EL (cell line): ENCODE measurements around the gene PEPD.

Source experiments
- DNase-seq: peaks from one replicate; pipeline ENCODE4 v3.0.0-alpha.2; 2016

PEPD gene

DNA sequence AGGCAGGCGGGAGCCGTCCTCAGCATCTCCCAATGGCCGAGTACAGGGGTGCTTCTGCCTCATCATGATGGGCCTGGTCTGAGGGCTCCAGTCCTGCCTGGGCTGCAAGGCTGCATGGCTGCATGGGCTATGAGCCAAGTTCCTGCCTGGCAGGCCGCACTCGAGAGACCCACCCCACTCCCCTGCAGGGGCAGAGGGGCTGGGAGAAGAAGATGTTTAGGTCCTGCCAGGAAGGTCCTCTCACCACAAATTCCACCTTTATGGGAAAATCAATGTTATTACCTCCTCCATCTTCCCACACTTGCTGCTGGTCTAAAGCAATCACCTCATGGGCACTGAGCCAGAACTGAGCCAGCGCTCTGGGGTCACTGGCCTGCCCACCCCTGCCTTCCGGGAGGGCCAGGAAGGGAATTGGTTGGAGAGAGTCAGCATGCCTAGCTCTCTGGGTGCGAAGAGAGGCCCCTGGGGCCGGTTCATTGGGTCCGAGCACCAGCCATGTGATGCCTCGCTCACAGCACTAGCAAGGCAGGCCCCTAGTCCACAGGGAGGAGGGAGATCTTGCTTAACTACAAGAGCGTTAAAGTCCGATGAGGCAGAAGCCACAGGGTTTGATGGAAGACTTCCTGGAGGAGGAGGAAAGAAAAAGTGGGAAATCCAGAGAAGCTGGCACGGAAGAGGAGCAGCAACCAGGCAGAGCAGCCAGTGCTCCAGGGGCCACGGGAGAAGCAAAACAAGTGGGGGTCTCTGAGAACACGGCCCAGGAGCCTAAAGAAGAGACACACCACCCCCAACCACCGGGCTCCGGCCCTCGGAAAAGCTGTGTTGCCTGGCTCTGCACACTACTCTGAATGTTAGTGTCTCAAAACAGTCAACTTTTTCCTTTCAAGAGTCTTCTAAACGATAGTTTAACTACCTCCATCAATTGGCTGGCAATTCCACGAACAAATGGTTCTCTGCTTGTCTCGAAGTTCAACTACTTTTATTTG is 84.9 kb downstream of the PEPD start:
- DNase-seq, result no peak

DNA sequence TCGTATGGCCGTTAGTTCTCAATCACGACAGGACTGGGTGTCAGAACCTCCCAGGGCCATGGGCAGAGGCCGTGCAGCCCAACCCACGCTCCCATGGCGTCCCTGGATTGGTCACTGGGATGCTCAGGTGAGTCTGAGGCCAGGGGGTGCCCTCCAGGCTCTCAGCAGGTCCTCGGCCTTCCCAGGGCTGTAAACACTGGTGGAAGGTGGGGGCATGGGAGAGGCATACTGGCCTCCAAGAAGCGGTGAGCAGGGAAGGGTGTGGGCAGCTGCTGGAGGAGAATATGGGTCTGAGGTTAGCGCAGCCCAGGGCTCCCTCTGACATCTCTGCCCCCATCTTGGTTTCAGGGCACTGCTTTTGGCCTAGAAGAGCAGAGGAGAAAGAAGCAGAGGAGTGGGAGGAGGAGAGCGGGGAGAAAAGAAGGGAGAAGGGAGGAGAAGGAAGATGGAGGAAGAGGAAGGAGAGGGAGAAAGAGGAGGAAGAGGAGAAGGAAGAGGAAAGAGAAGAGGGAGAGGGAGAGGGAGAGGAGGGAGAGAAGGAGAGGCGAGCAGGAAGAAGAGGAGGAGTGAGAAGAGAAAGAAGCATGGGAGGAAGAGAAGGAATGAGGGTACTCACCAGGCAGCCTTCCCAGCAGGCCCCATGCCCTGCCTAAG is 85.8 kb downstream of the PEPD start:
- no peak for DNase-seq

DNA sequence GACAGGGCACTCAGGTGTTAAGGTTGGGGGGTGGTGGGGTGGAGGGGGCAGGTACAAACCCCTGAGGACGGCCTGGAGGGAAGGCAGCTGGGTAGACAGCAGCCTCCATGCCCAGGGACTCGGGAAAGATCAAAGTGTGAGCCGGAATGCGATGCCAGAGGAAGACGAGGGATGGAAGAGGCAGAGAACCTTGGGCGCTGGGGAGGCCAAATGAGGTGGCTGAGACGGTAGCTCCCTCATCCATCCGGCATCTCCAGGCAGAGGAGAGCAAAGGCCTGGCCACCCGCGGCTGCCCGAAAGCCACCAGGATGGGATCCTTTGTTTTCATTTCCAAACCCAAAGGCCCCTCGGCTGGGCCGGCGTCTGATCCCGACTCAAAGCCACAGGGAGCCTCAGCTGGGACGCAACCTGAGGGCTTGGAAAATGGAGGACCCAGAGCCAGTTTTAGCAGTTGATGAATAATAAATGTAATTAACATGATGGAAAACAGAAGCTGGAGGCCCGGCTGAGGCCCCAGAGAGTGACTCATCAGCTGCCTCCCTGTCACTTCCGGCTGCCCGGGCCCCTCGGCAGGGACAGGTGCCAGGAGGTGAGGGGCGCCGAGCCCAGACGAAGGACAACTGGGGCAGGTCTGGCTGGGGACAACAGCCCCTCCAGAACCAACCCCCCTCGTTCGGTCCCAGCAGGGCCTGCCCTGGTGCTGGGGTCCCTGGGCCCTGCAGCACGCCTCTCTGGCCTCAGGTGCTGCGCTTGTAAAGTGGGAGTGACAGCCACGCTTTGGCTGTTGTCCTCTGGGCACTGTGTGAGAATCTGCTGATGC is 86.5 kb downstream of the PEPD start:
- peak; percentile 38 for DNase-seq

GRCh38 chr19:33434069-33434885 is 87.3 kb downstream of the PEPD start:
- no peak for DNase-seq

GRCh38 chr19:33432446-33433170 is 89.0 kb downstream of the PEPD start:
- DNase-seq, result no peak

DNA sequence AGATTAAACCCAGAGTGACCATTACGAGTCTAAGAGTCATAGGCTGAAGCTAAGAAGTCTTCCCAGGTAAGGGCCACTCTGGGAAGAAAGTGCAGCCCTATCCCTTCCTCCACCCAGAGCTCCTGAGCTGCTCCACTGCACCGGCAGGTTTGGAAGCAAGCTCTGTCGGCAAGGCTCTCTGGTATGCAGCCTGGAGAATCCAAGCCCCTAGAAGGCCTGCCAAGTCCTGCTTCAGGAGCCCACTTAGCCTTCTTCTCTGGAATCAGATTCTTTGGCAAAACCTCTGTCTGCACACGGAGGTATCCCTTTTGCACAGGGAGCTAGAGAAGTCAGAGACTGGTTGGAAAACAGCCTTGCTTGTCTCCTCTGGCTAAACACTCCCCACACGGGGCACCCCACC is 89.6 kb downstream of the PEPD start:
- no peak for DNase-seq

GRCh38 chr19:33430674-33431277 is 90.8 kb downstream of the PEPD start:
- DNase-seq, result peak; percentile 56

- no peak for DNase-seq
Observed at GRCh38 chr19:33429891-33430673, 91.5 kb downstream of the PEPD start.

GRCh38 chr19:33428627-33429125 is 92.9 kb downstream of the PEPD start:
- DNase-seq, result no peak

GRCh38 chr19:33427801-33428626 is 93.6 kb downstream of the PEPD start:
- DNase-seq, result no peak

GRCh38 chr19:33426621-33427361 is 94.8 kb downstream of the PEPD start:
- no peak for DNase-seq

DNA sequence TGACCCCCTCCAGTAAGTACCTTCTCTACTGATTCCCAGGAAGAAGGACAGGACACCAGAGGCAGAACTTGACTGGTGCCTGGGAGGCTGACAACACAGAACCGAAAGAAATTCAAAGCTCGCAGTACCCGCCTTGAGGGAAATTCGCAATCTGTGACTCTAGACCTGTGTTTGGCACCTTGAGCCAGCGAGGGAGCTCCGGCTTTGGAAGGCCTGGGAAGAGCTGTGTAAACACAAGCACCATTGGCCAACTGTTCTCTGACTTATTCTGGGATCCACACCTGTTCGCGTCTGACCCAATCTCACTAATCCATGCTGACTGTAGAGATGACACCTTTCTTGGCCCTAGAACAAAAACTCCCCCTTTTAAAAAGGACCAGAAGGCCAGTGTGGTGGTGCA is 97.4 kb downstream of the PEPD start:
- DNase-seq, result no peak

DNA sequence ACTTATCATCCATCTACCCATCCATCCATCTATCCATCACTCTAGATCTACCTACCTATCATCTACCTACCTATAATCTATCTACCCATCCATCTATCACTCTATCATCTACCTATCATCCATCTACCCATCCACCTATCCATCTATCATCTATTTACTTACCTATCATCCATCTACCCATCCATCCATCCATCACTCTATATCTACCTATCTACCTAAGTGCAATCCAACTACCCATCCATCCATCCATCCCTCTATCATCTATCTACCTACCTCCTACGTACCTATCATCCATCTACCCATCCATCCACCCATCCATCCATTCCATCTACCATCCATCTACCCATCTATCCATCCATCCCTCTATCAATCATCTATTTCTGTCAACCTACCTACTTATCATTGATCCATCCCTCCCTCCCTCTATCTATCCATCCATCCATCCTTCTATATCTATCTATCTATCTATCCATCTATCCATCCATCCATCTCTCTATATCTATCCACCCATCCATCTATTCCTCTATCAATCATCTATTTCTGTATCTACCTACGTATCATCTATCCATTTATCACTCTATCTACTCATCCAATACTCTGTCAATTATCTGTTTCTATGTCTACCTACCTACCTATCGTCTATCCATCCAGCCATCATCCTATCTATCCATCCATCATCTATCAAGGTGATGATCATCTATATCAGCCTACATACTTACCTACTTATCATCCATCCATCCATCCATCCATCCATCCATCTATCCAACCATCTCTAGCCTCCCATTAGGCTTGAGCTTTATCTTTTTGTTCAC is 99.0 kb downstream of the PEPD start:
- no peak for DNase-seq

- no peak for DNase-seq
Observed at GRCh38 chr19:33421368-33421767, 100.2 kb downstream of the PEPD start.

- no peak for DNase-seq
Observed at GRCh38 chr19:33420821-33421220, 100.8 kb downstream of the PEPD start.

DNA sequence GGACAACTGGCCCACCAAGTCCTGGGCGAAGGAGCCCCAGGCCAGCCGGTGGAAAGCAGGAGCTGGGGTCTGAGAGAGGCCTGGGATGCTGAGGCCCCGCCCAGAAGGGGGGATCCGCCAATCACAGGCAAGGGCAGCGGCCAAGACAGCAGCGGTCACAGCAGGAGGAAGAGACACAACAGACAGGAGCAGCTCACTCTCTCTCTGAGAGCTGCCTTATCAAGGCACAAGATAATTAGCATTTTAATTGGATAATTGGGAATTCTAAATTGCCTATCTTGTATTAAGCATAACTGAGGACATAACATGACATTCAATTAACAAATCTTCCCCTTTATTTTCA is 101.8 kb downstream of the PEPD start:
- DNase-seq, result no peak

DNA sequence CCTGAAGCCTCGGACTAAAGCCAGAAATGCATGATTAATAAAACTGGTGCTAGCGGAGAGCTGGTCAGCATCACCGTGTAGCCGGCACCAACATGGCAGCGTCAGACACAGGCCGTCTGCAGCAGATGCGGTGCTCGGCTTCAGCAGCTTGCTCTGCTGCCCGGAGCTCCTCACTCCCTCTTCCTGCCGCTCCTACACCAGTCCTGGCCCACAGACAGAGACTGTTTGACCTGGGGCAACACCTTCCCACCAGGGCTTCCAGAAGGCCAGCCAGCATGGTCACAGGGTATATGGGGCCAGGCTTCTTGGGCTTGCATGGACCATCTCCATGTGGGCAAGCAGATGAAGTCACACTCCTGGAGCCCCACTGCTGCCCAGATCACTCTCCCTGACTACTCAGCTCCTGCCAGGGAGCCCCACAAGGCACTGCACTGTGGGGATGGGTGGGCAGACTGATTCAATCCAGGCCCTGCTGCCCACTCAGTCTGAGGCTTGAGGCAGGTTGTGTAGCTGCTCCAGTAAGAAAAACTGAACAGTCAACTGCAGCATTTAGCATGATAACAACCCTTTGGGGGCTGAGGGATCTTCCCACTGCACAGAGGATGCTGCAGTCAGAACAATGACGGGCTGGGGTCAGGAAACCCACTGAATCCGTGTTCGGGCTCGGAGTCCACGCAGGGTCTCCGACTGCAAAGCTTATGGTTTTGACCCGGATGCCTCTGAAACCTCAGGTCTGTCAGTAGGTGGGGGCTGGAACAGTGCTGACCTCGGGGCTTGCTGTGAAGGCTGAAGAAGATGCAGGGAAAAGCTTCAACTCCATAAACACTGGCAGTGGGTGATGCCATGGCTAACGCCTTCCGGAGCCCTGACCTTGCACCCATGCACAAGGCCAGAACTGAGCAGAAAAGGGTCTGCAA is 102.5 kb downstream of the PEPD start:
- no peak for DNase-seq
